22Rv1 (cell line): Measurements from ENCODE around the gene ZNF135.

Source experiments
- ZFX ChIP-seq: fragments of 450-650 bp; IDR thresholded peaks from 2 replicates; pipeline ENCODE4 v1.6.1; 2017; ENCODE audit warnings: antibody characterized with exemption, borderline replicate concordance
- TF ChIP-seq, protein P1 (sequence below): fragments of 450-650 bp; IDR thresholded peaks from 2 replicates; pipeline ENCODE4 v1.5.1; 2017; ENCODE audit warnings: mild to moderate bottlenecking

DNA sequence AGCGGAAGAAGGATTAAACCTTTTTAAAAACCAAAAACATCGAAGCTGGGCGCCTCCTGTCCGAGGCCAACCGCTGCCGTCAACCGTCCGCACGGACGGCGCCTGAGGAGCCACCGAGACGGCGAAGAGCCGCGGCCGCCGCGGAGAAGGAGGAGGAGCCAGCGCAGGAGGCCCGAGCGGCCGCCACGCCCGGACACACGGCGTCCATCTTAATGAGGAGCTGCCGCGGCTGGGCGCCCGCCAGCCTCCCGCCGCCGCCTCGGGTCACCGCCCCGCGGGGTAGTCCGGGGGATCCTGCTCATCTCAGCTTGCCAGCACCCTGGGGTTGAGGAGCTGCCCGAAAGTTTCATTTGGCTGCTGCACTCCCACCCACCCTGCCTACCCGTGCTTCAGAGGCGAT lies 14.7 kb upstream of the ZNF135 start:
- TF ChIP-seq, protein P1, sequence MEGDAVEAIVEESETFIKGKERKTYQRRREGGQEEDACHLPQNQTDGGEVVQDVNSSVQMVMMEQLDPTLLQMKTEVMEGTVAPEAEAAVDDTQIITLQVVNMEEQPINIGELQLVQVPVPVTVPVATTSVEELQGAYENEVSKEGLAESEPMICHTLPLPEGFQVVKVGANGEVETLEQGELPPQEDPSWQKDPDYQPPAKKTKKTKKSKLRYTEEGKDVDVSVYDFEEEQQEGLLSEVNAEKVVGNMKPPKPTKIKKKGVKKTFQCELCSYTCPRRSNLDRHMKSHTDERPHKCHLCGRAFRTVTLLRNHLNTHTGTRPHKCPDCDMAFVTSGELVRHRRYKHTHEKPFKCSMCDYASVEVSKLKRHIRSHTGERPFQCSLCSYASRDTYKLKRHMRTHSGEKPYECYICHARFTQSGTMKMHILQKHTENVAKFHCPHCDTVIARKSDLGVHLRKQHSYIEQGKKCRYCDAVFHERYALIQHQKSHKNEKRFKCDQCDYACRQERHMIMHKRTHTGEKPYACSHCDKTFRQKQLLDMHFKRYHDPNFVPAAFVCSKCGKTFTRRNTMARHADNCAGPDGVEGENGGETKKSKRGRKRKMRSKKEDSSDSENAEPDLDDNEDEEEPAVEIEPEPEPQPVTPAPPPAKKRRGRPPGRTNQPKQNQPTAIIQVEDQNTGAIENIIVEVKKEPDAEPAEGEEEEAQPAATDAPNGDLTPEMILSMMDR: no peak
- TF ChIP-seq ZFX: no peak
